UCSD-AML1 (cell line): ENCODE data around the gene RET.
"Not testable (repeated sequence)": the region's sequence is repeated elsewhere in the genome, so short reads cannot be mapped to it uniquely, and the experiment has no call there.

ENCODE experiments used
- DNase-seq: peaks from one replicate; lab custom pipeline; 2025; ENCODE audit not compliant: unreplicated experiment; lab: John Stamatoyannopoulos, UW

Gene RET

GRCh38 chr10:43132867-43133787 is 56.3 kb downstream of the RET start:
- no peak for DNase-seq

DNA sequence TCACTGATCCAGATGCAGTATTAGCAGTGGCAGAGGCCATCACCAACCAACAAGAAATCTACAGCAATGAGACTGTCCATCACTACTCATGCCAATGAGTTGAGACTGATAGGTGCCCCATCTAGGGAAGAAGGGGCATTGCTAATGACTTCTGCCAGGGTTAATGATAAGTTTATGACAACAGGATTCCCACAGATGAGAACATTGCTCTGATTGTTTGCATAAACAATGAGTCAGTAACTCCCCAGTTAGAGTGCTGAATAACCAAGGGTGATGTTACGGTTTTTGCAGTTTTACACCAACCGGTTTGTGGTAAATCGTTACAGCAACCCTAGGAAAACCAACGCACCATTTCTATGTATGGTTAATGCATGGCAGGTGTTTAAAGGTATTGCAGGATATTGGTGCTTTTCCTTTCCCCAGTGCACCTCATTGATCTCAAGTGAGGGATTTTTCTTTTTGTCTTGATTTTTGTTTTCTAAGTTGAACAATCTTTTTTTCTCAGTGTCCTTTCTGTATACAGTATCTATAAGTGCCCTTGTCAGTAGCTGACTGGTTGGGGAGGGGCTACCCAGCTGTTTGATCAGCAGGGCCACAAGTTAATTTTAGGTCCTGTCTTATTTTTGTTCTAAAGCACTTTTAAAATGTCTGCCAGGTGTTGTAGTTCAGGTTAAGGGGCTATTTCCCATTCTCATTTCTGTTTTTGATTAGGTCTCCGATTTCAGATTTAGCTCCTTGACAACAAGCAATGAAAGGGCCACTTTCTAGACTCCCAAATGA is 57.4 kb downstream of the RET start:
- no peak for DNase-seq

DNA sequence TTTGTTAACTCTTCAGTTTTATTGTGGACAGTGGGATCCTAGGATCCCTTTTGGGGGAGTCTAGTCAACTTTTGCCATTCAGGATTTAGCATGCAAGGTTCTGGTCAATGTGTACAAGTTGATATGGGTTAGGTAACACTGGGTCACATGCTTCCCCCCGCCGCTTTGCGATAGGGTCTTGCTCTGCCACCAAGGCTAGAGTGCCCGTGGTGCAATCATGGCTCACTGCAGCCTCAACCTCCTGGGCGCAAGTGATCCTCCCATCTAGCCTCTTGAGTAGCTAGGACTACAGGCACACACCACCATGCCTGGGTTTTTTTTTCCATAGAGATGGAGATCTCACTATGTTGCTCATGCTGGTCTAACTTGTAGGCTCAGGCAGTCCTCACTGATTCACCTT is 58.2 kb downstream of the RET start:
- no peak for DNase-seq

GRCh38 chr10:43135656-43136055 is 58.8 kb downstream of the RET start:
- DNase-seq, result no peak

DNA sequence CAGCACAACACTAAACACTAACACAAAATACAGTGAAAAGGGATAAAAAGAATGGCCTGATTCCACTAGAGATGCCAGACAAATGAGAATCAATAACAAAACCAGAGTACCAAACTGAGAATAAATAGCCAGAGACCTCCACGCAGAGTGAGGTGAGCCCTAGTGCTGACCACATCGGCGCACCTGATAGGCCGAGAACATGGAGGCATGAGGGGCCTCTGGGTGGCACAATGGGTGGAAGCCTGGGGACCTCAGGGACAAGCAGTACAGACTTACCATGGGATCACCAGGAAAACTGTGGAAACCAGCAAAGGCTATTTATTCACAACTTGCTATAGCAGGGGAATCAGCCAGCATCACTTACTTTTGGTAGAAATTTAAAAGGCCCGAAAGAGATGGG is 59.6 kb downstream of the RET start:
- DNase-seq, result no peak

DNA sequence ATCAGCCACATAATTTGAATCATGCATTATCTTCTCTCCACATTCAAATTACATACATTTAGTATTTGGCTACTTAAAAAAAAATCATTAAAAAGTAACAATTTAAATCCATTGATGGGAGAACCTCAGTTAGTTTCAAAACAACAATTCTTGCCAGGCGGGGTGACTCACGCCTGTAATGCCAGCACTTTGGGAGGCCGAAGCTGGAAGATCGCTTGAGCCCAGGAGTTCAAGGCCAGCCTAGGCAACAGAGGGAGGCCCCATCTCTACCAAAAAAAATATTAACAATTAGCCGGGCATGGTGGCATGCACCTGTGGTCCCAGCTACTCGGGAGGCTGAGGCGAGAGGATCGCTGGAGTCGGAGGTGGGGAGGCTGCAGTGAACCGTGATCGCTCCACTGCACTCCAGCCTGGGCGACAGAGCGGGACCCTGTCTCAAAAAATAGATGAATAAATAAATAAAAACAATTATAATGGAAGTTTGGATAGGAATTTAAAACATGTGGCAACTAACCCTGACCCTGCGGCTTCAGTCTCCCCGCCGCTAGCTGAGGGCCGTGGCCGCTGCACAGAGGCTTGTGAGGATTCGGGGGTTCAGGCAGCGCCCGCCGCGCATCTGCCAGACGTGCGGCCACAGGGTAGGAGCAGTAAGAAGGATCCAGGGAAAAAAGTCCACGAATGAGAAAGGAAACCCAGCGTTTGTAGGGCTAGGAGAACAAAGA is 60.3 kb downstream of the RET start:
- DNase-seq, result no peak

- peak; percentile 67 for DNase-seq
These were observed 60.8 kb downstream of the RET start for GRCh38 chr10:43137717-43138020.

- peak; percentile 89 for DNase-seq
These were observed 61.3 kb downstream of the RET start, which contains the start of gene CSGALNACT2 for GRCh38 chr10:43138021-43138756. Gene CSGALNACT2 (plus strand): TSS chr10:43138445. CDS start chr10:43155150, 16,705 bp downstream.

- DNase-seq, result no peak
These were observed 61.9 kb downstream of the RET start for GRCh38 chr10:43138757-43139241.

DNA sequence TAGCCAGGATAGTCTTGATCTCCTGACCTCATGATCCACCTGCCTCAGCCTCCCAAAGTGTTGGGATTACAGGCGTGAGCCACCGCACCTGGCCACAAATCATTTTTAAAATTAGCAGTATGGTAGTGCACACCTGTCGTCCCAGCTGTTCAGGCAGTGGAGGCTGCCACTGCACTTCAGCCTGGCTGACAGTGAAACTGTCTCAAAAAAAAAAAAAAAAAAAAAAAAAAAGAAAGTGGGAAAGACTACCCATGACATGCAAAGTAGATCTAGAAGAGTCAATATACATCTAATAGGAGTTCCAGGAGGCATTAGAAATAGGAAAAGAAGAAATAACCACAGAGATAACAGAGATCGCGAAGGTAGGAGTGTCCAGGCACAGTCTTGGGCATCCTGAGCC is 64.6 kb downstream of the RET start:
- no peak for DNase-seq

- DNase-seq, result no peak
These were observed 68.4 kb downstream of the RET start for GRCh38 chr10:43145311-43145710.

DNA sequence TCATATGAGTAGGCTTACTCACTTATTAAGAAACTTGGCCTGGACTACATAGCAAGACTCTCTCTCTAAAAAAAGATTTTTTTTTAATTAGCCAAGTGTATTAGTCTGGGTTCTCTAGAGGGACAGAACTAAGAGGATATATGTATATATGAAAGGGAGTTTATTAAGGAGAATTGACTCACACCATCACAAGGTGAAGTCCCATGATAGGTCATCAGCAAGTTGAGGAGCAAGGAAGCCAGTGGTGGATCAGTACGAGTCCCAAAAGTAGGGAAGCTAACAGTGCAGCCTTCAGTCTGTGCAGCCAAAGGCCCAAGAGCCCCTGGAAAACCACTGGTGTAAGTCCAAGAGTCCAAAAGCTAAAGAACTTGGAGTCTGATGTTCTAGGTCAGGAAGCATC is 69.1 kb downstream of the RET start:
- DNase-seq, result not testable (repeated sequence)

- DNase-seq, result no peak
These were observed 74.5 kb downstream of the RET start for GRCh38 chr10:43151371-43151770.

DNA sequence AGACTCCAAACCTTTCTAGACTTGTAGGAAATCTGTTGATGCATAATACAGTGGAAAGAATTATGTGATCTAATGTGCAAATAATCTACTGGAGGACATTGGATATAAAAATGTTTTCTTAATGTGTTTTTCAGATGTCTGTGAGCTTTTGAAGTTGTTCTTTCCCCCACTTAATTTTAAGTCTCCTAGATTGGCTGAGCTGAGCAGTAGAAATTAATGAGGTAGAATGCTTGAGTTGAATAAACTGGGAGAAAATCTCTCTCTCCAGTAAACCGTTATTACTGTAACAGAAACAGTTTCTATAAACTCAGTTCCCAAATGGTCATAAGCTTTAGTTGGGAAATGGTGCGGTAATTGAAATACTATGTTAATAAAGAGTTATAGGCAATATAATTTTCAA is 77.0 kb downstream of the RET start:
- DNase-seq, result no peak

GRCh38 chr10:43155221-43155620 is 78.4 kb downstream of the RET start:
- DNase-seq, result no peak

DNA sequence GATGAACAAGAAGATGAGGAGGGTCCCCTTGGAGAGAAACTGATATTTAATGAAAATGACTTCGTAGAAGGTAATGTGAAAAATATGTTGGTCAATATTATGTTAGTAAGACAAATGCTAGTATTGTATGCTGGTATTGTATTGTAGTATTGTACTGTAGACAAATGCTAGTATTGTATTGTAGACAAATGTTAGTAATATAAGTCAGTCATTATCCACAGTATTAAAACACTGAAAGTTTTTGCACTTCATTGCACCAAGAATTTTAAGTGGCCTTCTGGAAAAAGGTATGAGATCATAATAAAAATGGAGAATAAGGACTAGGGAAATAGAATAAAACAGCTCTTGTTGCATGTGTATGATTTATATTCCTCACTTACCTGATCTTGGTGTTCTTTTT is 78.9 kb downstream of the RET start:
- DNase-seq, result no peak

- no peak for DNase-seq
These were observed 79.9 kb downstream of the RET start for GRCh38 chr10:43156590-43157341.

DNA sequence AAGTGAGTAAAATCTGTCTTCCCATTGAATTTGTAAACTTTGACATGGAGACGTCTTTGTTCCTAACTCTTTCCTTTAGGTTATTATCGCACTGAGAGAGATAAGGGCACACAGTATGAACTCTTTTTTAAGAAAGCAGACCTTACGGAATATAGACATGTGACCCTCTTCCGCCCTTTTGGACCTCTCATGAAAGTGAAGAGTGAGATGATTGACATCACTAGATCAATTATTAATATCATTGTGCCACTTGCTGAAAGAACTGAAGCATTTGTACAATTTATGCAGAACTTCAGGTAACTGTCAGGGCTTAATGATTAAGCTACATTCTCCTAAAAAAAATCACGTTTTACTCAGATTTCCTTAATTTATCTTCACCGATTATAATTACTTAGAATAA is 81.8 kb downstream of the RET start:
- DNase-seq, result no peak

- no peak for DNase-seq
These were observed 83.4 kb downstream of the RET start for GRCh38 chr10:43160046-43160920.
